HL-60/S4 treated with phorbol 12-myristate 13-acetate at 8.2 ng/mL for 4 days and 3 days (cell line): Measurements from ENCODE around the gene CDKN2C.
"Not testable (repeated sequence)": the region's sequence is repeated elsewhere in the genome, so short reads cannot be mapped to it uniquely, and the experiment has no call there.

Experiments used
- in situ Hi-C: fragments of 300-500 bp; cut with MboI; formaldehyde crosslinking; loops from 2 replicates; pipeline ENCODE4 v1.15.0; 2022; ENCODE audit warnings: low sequenced_read_pairs

Gene CDKN2C

DNA sequence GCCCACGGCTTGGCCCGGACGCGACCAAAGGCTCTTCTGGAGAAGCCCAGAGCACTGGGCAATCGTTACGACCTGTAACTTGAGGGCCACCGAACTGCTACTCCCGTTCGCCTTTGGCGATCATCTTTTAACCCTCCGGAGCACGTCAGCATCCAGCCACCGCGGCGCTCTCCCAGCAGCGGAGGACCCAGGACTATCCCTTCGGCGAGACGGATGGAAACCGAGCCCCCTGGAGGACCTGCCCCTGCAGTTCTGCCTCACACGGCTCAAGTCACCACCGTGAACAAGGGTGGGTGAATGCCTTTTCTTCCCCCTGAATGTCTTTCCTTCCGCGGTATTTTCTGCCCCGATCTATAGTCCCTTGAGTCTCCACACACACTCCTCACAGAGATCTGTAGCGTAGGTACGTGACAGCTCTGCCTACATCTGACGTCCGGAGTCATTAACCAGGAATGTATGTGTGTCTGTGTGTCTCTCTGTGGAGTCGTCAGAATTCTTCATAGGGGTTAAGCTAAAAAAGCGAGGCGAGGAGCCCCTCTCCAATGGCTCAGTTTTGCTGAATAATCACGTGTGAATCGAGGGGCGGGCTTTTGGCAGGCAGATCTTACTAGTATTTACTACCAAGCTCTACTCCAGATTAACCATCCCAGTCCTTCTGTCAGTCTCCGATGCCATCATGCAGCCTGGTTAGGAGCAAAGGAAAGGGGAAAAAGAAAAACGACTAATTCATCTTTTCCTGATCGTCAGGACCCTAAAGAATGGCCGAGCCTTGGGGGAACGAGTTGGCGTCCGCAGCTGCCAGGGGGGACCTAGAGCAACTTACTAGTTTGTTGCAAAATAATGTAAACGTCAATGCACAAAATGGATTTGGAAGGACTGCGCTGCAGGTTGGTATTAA lies at the start of gene CDKN2C:
CDKN2C (plus strand) TSS at position 635 of the 898 bp plus-strand sequence; CDS start at position 759, 124 bp downstream.
- in situ Hi-C loops, result no loop called here

DNA sequence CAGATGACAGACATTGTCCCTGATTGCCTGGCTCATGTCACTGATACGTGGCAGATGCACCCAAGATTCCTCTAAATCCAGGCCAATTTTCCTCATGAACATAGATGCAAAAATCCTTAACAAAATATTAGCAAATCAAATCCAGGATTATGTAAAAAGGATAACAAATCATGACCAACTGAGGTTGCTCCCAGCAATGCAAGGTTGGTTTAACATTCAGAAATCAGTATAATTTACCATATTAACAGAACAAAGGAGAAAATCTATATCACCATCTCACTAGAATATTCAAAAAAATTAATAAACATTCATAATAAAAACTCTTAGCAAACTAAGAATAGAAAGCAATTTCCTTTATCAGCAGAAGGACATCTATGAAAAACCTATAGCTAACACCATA lies 49.6 kb upstream of the CDKN2C start:
- in situ Hi-C loops, result no loop called here

- in situ Hi-C loops, result no loop called here
Measured at GRCh38 chr1:50921029-50921428, 49.0 kb upstream of the CDKN2C start.

- in situ Hi-C loops, result no loop called here
Measured at GRCh38 chr1:50923564-50923963, 46.5 kb upstream of the CDKN2C start.

- in situ Hi-C loops, result no loop called here
Measured at GRCh38 chr1:50929376-50929958, 40.6 kb upstream of the CDKN2C start.

GRCh38 chr1:50930193-50930592 lies 39.9 kb upstream of the CDKN2C start:
- in situ Hi-C loops, result no loop called here

GRCh38 chr1:50930965-50931737 lies 38.9 kb upstream of the CDKN2C start:
- in situ Hi-C loops, result no loop called here

DNA sequence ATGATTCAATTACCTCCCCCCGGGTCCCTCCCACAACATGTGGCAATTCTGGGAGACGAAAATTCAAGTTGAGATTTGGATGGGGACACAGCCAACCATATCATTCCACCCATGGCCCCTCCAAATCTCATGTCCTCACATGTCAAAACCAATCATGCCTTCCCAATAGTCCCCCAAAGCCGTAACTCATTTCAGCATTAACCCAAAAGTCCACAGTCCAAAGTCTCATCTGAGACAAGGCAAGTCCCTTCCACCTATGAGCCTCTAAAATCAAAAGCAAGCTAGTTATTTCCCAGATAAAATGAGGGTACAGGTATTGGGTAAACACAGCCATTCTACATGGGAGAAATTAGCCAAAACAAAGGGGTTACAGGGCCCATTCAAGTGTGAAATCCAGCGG lies 38.0 kb upstream of the CDKN2C start:
- in situ Hi-C loops, result not testable (repeated sequence)

- in situ Hi-C loops, result not testable (repeated sequence)
Measured at GRCh38 chr1:50933770-50934169, 36.3 kb upstream of the CDKN2C start.

- in situ Hi-C loops, result no loop called here
Measured at GRCh38 chr1:50934838-50935237, 35.2 kb upstream of the CDKN2C start.

DNA sequence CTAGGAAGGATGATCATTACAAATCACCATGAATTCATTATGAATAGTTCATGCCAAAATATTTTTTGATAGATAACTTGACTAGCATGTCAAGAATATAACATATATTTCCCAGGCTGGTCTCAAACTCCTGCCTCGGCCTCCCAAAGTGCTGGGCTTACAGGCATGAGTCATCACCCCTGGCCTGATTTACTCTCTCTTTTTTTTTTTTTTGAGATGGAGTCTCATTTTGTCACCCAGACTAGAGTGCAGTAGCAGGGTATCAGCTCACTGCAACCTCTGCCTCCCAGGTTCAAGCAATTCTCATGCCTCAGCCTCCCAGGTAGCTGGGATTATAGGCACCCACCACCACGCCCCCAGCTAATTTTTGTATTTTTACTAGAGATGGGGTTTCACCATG lies 34.8 kb upstream of the CDKN2C start:
- in situ Hi-C loops, result not testable (repeated sequence)

GRCh38 chr1:50936321-50936720 lies 33.7 kb upstream of the CDKN2C start:
- in situ Hi-C loops, result no loop called here

DNA sequence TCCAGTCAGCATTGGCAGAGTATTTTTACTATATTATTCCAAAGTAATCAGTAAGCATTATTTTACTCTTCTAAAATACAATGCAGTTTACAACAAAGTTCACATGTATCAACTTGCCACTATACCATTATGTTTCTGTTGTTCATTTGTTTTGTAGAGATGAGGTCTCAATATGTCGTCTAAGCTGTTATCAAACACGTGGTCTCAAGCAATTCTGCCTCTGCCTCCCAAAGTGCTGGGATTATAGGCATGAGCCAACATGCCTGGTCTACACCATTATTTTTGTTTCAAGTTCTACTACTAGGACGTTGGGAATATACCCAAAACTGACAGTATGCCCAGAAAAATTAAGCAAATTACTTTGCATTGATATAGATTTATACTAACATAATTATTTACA lies 29.8 kb upstream of the CDKN2C start:
- in situ Hi-C loops, result no loop called here

- in situ Hi-C loops, result no loop called here
Measured at GRCh38 chr1:50942334-50942733, 27.7 kb upstream of the CDKN2C start.

- in situ Hi-C loops, result no loop called here
Measured at GRCh38 chr1:50949286-50949982, 20.6 kb upstream of the CDKN2C start.

GRCh38 chr1:50950396-50950795 lies 19.6 kb upstream of the CDKN2C start:
- in situ Hi-C loops, result no loop called here

DNA sequence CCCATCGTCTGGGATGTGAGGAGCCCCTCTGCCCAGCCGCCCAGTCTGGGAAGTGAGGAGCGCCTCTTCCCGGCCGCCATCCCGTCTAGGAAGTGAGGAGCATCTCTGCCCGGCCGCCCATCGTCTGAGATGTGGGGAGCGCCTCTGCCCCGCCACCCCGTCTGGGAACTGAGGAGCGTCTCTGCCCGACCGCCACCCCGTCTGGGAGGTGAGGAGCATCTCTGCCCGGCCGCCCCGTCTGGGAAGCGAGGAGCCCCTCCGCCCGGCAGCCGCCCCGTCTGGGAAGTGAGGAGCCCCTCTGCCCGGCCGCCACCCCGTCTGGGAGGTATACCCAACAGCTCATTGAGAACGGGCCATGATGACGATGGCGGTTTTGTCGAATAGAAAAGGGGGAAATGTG lies 17.5 kb upstream of the CDKN2C start:
- in situ Hi-C loops, result not testable (repeated sequence)

DNA sequence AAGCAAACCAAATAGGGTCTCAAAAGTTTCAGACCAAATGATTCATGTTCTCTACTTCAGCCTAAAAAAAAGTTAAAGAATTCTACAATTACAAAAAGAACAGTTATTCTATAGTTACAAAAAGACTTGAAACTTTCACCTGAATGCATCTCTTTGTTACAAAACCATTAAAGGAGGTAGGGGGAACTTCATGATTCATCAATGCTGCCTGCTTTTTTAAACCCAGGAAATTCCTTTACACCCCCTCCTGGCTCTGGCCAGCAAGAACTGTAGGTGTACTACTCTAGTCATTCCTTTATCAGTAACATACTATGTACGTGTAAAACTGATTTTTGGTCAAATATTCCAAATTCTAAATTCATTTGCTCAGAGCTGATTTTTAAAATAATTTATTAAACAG lies 14.9 kb upstream of the CDKN2C start:
- in situ Hi-C loops, result no loop called here

- in situ Hi-C loops, result no loop called here
Measured at GRCh38 chr1:50959303-50959912, 10.6 kb upstream of the CDKN2C start.
